Right ventricle myocardium inferior (tissue), 1 donor: ENCODE data around the gene KRT34. TPM values are rescaled to one million over a fixed set of nuclear protein-coding genes. Genes with fewer than 3 reads are reported as not detected.
"Not testable (repeated sequence)": the region's sequence is repeated elsewhere in the genome, so short reads cannot be mapped to it uniquely, and the experiment has no call there.

Experiments used
- ATAC-seq: fragments of 200-7000 bp; cut with Tn5 transposase; one replicate; pipeline ENCODE4 v1.9.1; 2020; ENCODE audit warnings: mild to moderate bottlenecking, moderate library complexity
- DNase-seq: peaks from one replicate; pipeline ENCODE4 v3.0.0; 2021; ENCODE audit errors: missing footprints
- intact Hi-C: fragments of 100-400 bp; cut with DNase I; formaldehyde crosslinking; loops from one replicate; pipeline ENCODE4 v1.11.0; 2022
- total RNA-seq: library from RNA; stranded (reverse); fragmentation: NEBNext Ultra II Directional; extraction: Animal tissue kit (Norgen Biotek cat#: 25700); gene quantifications from one replicate; pipeline ENCODE4 v1.2.1, GENCODE V29; 2021
- donor health status: DM: no; HTN: yes; CAD: no; lungs with severe emphysema.

The KRT34 gene
- total RNA-seq, 1 donor from 2014 or later: not detected

GRCh38 chr17:41383690-41384089, 1.6 kb upstream of the KRT34 start:
- intact Hi-C loops: no loop called here
- no peak for ATAC-seq

DNA sequence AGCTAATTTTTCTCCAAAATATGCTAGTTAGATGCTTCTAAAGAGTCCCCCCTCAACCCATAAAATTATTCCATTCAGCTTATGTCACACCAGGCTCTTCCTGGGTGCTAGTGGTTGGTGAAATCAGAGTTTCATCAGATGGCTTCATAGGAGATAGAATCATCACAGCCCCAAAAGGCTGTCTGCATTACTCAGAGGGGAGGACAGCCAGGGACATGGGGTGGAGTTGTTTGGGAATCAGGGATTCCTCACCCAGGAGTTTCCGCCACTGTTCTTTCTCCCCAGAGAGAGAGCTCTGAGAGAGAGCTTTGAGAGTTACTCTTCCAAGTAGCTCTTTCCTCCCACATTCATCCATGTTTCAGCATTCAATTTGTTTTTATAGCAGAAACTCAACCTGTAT, 288 bp upstream of the KRT34 start:
- DNase-seq (no peak), ATAC-seq (no peak)
- intact Hi-C loops: no loop called here

More at GRCh38 chr17:41383690-41384089, 1.6 kb upstream of the KRT34 start:
- no peak for DNase-seq

DNA sequence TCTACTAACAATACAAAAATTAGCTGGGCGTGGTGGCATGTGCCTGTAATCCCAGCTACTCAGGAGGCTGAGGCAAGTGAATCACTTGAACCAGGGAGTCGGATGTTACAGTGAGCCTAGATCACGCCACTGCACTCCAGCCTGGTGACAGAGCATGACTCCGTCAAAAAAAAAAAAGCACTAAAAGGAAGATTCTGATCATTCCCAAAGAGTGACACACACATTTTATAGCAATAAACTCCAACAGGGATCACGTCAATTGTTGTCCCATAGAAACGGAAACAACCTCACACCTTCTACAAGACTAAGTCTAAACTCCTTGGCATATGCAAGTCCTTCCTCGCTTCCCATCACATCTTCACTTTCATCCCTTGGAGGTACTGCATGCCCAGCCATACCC, 2.0 kb downstream of the KRT34 start:
- ATAC-seq, intact Hi-C loops, DNase-seq: not testable (repeated sequence)

DNA sequence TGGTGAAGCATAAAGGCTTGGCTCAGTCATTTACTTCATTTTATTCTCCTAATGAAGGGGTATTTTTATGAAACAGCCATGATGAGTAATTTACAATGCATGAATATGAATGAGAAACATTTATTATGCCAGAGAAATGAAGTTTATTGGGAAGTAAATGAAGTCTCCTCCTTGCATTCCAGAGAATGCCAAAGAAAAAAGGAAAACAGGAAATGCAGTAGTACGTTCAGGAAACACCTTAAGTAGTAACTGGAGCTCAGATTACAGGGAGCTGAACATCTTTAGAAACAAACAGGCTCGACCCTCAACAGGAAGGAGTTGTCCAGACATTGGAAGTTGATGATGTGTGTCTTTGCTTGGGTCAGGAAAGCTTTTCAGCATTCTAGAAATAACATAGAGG, 4.6 kb downstream of the KRT34 start:
- intact Hi-C loops: no loop called here
- no peak for ATAC-seq
- DNase-seq: no peak

DNA sequence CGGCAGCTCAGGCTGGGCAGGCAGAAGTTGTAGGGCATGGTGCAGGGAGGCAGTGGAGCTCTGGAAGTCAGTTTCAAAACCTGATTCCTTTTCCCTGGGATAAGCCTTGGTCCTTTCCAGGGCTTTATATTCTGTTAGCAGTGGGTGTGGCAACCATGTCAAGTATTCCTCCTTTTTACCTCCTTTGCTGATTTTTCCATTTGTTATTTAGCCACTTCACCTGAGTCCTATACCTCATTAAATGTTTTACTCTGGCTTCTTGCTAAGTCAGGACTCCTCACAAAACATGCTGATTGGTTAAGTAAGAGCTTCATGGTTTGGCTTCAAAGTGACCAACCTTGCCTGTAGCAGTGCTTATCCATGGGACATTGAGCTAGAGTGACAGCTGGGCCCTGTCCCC, 12.4 kb downstream of the KRT34 start, which contains the start of gene KRT33B:
Gene KRT33B (minus strand): TSS at position 101 of the 400 bp plus-strand sequence. CDS start 63 bp downstream, at position 38.
- DNase-seq (no peak), ATAC-seq (no peak)
- intact Hi-C loops: no loop called here

- intact Hi-C loops: no loop called here
- ATAC-seq (no peak), DNase-seq (no peak)
Measured at GRCh38 chr17:41369023-41369422, 13.1 kb downstream of the KRT34 start.

GRCh38 chr17:41367426-41368075, 14.6 kb downstream of the KRT34 start:
- intact Hi-C loops: no loop called here
- DNase-seq (no peak), ATAC-seq (no peak)

GRCh38 chr17:41366070-41366469, 16.0 kb downstream of the KRT34 start:
- intact Hi-C loops: no loop called here
- no peak for DNase-seq
- ATAC-seq: no peak

DNA sequence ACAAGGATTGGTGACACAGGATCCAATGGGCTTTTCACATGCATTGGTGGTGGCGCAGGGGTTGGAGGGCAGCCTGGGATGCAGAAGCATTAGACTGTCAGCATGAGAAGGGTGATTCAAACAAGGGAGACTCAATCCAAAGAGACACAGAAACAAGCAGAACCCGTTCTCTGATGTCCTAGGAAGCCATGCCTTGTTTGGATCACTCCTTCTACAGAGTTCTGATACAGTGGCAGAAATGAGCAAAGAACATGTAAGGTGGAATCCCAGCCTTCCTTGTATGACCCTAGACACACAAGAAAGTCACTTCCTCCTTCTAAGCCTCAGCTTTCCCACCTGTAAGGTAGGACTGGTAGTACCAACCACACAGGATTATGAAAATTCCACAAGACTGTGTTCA, 18.2 kb downstream of the KRT34 start:
- intact Hi-C loops: no loop called here
- ATAC-seq (no peak), DNase-seq (no peak)

GRCh38 chr17:41360296-41360995, 21.7 kb downstream of the KRT34 start:
- DNase-seq: no peak
- intact Hi-C loops: no loop called here
- ATAC-seq: no peak

GRCh38 chr17:41354536-41354935, 27.6 kb downstream of the KRT34 start:
- intact Hi-C loops: no loop called here
- no peak for DNase-seq

DNA sequence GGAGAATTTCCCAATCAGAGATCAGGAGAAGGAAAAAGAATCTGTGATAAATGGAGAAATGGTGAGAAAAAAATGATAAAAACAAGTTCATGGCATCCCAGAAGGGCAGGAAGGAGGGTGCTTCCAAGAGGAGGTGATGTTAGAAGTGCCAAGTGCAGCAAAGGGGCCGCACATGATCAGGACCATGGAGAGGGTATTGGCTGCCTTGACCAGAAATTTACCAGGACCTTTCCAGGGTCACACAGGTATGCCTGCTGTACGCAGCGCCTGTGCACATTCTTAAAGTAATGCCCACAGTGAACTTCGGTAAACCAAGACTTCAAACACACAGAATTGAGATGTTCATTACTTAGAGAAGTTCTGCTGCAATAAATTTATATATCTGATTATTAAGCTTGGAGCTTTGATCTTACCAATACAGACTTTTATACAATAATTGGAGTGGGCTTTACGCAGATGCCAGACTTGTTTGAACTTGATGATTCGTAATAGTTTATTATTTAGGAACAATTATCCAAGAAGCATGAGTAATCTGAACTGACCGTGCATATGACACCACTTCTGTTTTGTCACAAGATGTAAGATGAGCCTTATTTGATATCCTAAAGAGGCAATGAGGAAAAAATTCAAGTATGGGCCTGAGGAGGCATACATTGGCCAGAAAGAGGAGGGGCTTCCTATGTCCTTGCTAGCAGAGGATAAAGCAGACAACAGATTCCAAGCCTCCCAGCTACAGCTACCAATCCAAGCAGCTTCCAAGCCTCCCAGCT, 29.3 kb downstream of the KRT34 start:
- intact Hi-C loops: no loop called here
- no peak for ATAC-seq

More at GRCh38 chr17:41354536-41354935, 27.6 kb downstream of the KRT34 start:
- no peak for ATAC-seq

GRCh38 chr17:41351177-41351576, 30.9 kb downstream of the KRT34 start:
- DNase-seq: no peak
- no peak for ATAC-seq
- intact Hi-C loops: no loop called here

More for the DNA sequence above, 29.3 kb downstream of the KRT34 start:
- no peak for DNase-seq

DNA sequence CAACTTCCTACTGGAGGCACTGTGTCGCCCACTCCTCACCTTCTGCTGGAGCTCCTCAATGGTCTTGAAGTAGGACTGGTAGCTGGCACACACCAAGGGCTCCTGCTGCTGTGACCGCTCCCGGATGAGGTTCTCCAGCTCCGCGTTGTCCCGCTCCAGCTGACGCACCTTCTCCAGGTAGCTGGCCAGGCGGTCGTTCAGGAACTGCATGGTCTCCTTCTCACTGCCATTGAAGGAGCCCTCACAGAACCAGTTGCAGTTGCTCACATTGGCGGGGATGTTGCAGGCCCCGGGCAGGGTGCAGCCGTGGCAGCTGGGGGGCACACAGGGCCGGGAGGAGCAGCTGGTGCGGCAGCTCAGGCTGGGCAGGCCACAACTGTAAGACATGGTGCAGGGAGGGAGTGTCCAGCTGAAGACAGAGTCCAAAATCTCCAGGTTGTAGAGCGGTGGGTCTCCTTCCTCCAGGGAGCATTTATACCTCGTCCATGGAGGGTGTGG, 31.7 kb downstream of the KRT34 start, which contains the start of gene KRT33A:
Gene KRT33A (minus strand): TSS at position 448 of the 498 bp plus-strand sequence. CDS start 61 bp downstream, at position 387.
- DNase-seq, ATAC-seq, intact Hi-C loops: not testable (repeated sequence)

- DNase-seq (no peak), ATAC-seq (no peak)
- intact Hi-C loops: no loop called here
Measured at GRCh38 chr17:41347869-41348760, 34.0 kb downstream of the KRT34 start.

DNA sequence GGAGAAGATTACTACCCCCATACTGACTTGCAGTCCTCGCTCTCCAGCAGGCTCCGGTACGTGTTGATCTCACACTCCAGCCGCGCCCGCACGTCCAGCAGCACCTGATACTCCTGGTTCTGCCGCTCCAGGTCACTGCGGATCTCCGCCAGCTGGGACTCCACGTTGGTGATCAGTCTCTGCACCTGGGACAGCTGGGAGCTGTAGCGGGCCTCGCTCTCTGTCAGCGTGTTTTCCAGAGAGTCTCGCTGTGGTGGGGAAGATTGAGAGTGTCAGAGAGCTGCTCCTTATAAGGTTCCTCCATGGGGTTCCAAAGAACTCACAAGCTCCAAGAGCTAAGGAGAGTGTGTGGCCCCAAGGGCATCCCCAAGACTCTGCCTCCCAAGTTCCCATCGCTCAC, 35.7 kb downstream of the KRT34 start:
- DNase-seq, intact Hi-C loops, ATAC-seq: not testable (repeated sequence)

DNA sequence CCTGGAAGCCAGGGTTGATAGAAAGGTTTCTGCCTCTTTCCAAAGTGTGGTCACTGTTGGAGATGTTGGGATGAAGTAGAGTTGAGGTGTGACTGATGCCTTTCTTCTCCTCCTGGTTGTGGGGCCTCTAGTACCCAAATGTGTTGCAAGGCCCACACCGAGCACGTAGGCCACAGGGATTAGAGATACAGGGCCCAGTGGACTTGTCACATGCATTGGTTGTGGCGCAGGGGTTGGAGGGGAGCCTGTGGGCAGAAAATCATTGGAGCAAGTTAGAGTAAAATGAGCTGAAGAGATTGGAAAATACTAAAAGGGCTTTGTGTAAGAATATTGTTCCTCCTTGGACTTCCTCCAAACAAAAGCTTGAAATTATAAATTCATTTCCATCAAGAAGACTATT, 36.1 kb downstream of the KRT34 start:
- DNase-seq (no peak), ATAC-seq (no peak)
- intact Hi-C loops: no loop called here

DNA sequence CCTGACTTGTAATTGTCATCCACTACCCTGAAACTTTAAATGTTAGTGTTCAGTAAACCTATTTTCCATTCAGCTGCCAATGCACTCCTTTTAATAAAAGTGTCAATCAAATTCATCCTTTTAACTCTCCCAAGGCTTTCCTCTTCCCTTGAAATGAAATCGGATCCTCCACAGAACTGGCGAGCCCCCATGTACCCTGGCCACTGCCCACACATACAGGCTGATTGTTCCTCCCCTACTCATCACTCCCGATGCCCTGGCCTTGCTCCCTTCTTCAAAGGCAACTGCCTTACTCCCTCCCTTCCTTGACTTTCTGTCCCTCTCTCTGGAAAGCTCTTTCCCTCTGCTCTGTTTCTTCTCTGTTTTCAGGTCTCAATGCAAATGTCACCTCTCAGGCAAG, 39.1 kb downstream of the KRT34 start:
- no peak for DNase-seq
- ATAC-seq: no peak
- intact Hi-C loops: no loop called here
